Measurements from ENCODE around the gene LRRC15. TPM values are rescaled to one million over a fixed set of nuclear protein-coding genes. Genes with fewer than 3 reads are reported as not detected.

The LRRC15 gene
- total RNA-seq, 1 experiment from 2014 or later = 0.07 TPM

GRCh38 chr3:194376241-194376560 lies 6.7 kb upstream of the LRRC15 start (continued):
- TF ChIP-seq HMGXB4 (CRISPR knock-in tag; IDR thresholded peaks at IDR 0.05) (no peak), RORB (CRISPR knock-in tag; IDR thresholded peaks at IDR 0.05) (no peak), HMGA2 (CRISPR knock-in tag; IDR thresholded peaks at IDR 0.05) (no peak), JAZF1 (CRISPR knock-in tag; IDR thresholded peaks at IDR 0.05) (no peak), CREM (CRISPR knock-in tag; IDR thresholded peaks at IDR 0.05) (no peak), PRRX2 (CRISPR knock-in tag; IDR thresholded peaks at IDR 0.05) (no peak), CBFB (CRISPR knock-in tag; IDR thresholded peaks at IDR 0.05; ENCODE audit: low read depth) (no peak)
- TF ChIP-seq, protein P1, sequence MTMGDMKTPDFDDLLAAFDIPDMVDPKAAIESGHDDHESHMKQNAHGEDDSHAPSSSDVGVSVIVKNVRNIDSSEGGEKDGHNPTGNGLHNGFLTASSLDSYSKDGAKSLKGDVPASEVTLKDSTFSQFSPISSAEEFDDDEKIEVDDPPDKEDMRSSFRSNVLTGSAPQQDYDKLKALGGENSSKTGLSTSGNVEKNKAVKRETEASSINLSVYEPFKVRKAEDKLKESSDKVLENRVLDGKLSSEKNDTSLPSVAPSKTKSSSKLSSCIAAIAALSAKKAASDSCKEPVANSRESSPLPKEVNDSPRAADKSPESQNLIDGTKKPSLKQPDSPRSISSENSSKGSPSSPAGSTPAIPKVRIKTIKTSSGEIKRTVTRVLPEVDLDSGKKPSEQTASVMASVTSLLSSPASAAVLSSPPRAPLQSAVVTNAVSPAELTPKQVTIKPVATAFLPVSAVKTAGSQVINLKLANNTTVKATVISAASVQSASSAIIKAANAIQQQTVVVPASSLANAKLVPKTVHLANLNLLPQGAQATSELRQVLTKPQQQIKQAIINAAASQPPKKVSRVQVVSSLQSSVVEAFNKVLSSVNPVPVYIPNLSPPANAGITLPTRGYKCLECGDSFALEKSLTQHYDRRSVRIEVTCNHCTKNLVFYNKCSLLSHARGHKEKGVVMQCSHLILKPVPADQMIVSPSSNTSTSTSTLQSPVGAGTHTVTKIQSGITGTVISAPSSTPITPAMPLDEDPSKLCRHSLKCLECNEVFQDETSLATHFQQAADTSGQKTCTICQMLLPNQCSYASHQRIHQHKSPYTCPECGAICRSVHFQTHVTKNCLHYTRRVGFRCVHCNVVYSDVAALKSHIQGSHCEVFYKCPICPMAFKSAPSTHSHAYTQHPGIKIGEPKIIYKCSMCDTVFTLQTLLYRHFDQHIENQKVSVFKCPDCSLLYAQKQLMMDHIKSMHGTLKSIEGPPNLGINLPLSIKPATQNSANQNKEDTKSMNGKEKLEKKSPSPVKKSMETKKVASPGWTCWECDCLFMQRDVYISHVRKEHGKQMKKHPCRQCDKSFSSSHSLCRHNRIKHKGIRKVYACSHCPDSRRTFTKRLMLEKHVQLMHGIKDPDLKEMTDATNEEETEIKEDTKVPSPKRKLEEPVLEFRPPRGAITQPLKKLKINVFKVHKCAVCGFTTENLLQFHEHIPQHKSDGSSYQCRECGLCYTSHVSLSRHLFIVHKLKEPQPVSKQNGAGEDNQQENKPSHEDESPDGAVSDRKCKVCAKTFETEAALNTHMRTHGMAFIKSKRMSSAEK (CRISPR knock-in tag; IDR thresholded peaks at IDR 0.05; ENCODE audit: borderline replicate concordance) = no peak

- ATAC-seq = no peak
- 0 out of 2 replicates have a peak overlapping the region, but pooled peaks have one; percentile 5 for H3K27ac Mint-ChIP-seq
- CTCF ChIA-PET = interaction anchor here (0.8 to 1.3 kb wide), 5 partner anchors 19 to 96 kb away, joined by 3 to 9 read pairs (median 4); no protein-coding TSS in a partner anchor
Measured at GRCh38 chr3:194375473-194376240, 6.1 kb upstream of the LRRC15 start.

More at GRCh38 chr3:194375473-194376240, 6.1 kb upstream of the LRRC15 start:
- H3K9me3 Mint-ChIP-seq = no peaks in the 10 kb centered on the region
- peak overlapping the region; percentile 30; the same call in 1 of the 2 replicates for H3K4me3 Mint-ChIP-seq
- TF ChIP-seq ZNF121 (CRISPR knock-in tag; IDR thresholded peaks at IDR 0.05) (no peak), NR1H2 (CRISPR knock-in tag; IDR thresholded peaks at IDR 0.05) (no peak), GABPB1 (CRISPR knock-in tag; IDR thresholded peaks at IDR 0.05) (no peak), JUN (CRISPR knock-in tag; IDR thresholded peaks at IDR 0.05) (no peak), OVOL2 (CRISPR knock-in tag; IDR thresholded peaks at IDR 0.05; ENCODE audit: borderline replicate concordance) (no peak), PRRX2 (CRISPR knock-in tag; IDR thresholded peaks at IDR 0.05) (no peak), IRF2 (CRISPR knock-in tag; IDR thresholded peaks at IDR 0.05; ENCODE audit: borderline replicate concordance, low read depth) (no peak), ZNF263 (CRISPR knock-in tag; IDR thresholded peaks at IDR 0.05; ENCODE audit: low read depth) (no peak), CBFB (CRISPR knock-in tag; IDR thresholded peaks at IDR 0.05; ENCODE audit: low read depth) (no peak), JAZF1 (CRISPR knock-in tag; IDR thresholded peaks at IDR 0.05) (no peak), NFYB (CRISPR knock-in tag; conservative IDR thresholded peaks at IDR 0.05; ENCODE audit: low read depth) (no peak)
- TF ChIP-seq, protein P2, sequence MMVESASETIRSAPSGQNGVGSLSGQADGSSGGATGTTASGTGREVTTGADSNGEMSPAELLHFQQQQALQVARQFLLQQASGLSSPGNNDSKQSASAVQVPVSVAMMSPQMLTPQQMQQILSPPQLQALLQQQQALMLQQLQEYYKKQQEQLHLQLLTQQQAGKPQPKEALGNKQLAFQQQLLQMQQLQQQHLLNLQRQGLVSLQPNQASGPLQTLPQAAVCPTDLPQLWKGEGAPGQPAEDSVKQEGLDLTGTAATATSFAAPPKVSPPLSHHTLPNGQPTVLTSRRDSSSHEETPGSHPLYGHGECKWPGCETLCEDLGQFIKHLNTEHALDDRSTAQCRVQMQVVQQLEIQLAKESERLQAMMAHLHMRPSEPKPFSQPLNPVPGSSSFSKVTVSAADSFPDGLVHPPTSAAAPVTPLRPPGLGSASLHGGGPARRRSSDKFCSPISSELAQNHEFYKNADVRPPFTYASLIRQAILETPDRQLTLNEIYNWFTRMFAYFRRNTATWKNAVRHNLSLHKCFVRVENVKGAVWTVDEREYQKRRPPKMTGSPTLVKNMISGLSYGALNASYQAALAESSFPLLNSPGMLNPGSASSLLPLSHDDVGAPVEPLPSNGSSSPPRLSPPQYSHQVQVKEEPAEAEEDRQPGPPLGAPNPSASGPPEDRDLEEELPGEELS (CRISPR knock-in tag; IDR thresholded peaks at IDR 0.05) = no peak
- TF ChIP-seq, protein P3, sequence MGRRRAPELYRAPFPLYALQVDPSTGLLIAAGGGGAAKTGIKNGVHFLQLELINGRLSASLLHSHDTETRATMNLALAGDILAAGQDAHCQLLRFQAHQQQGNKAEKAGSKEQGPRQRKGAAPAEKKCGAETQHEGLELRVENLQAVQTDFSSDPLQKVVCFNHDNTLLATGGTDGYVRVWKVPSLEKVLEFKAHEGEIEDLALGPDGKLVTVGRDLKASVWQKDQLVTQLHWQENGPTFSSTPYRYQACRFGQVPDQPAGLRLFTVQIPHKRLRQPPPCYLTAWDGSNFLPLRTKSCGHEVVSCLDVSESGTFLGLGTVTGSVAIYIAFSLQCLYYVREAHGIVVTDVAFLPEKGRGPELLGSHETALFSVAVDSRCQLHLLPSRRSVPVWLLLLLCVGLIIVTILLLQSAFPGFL (CRISPR knock-in tag; IDR thresholded peaks at IDR 0.05; ENCODE audit: borderline replicate concordance) = no peak
- no peak for DNase-seq (ENCODE audit: low spot score)
- peaks cover 35% of the 10 kb centered on the region for H3K4me1 Mint-ChIP-seq
- POLR2A ChIA-PET = interaction anchor here (0.6 kb wide), 1 partner anchor 79 kb away, joined by 8 read pairs; no protein-coding TSS in a partner anchor
- H3K36me3 Mint-ChIP-seq = no peaks in the 10 kb centered on the region
- H3K27me3 Mint-ChIP-seq (ENCODE audit: low read depth) = no peaks in the 10 kb centered on the region

Measured in WTC11 (cell line).